Lower leg skin (tissue), 4 donors: ENCODE measurements around the gene AK8. TPM values are rescaled to one million over a fixed set of nuclear protein-coding genes. Genes with fewer than 3 reads are reported as not detected.

ENCODE experiments used
- DNase-seq, 2 donors: peaks; one replicate each; pipeline ENCODE4 v3.0.0-alpha.2; 2019; ENCODE audit warnings: low spot score in 2 of 2
- H3K4me3 ChIP-seq: fragments of 200-600 bp; sonication (generic); 2 replicates; pipeline ENCODE4 v1.5.1; 2017; ENCODE audit warnings: mild to moderate bottlenecking, low read depth; ENCODE audit not compliant: poor library complexity, severe bottlenecking
- CTCF ChIP-seq, 3 donors: fragments of 450-650 bp; IDR thresholded peaks; one replicate each; pipeline ENCODE4 v1.5.1; 2016; ENCODE audit warnings: antibody characterized with exemption in 3 of 3, mild to moderate bottlenecking in 3 of 3, moderate library complexity in 2 of 3
- POLR2A ChIP-seq, 2 donors: fragments of 450-650 bp; IDR thresholded peaks; one replicate each; pipeline ENCODE4 v1.6.1; 2016 to 2017; ENCODE audit warnings: antibody characterized with exemption in 2 of 2, mild to moderate bottlenecking in 1 of 2, moderate library complexity in 1 of 2
- WGBS, 2 donors: methylation state at CpG; one replicate each; pipeline ENCODE4 v1.1.5; 2018; 5-methylcytosine and 5-hydroxymethylcytosine counted together
- intact Hi-C: fragments of 100-400 bp; cut with DNase I; formaldehyde crosslinking; loops from one replicate; pipeline ENCODE4 v1.15.0; 2023; ENCODE audit warnings: low total_unique reads
- total RNA-seq, 4 donors: library from RNA; depleted of rRNA; stranded (reverse); fragments of >200 nt; gene quantifications; one replicate each; pipeline ENCODE4 v1.1.0, GENCODE V29; 2016

The AK8 gene
- total RNA-seq, 4 donors from 2014 or later = 1.4 to 5.5 (median 2.0) TPM

GRCh38 chr9:132875159-132875558 is 2.9 kb downstream of the AK8 start:
- intact Hi-C loops = no loop called here
- TF ChIP-seq CTCF (IDR thresholded peaks at IDR 0.05) (no peak), POLR2A (IDR thresholded peaks at IDR 0.05) (no peak)
- no peak overlapping the region for H3K4me3 ChIP-seq
- no peak for DNase-seq
- WGBS, 2 donors = 78 to 92% methylated on average over 1 to 3 of the region's 5 CpGs

- no peak for DNase-seq
- no peak overlapping the region for H3K4me3 ChIP-seq
- TF ChIP-seq POLR2A (IDR thresholded peaks at IDR 0.05) (no peak), CTCF (IDR thresholded peaks at IDR 0.05) (no peak)
- 82 to 87% methylated on average over 7 of the region's 7 CpGs for WGBS, 2 donors
- intact Hi-C loops = no loop called here
Observed at GRCh38 chr9:132873403-132873802, 4.7 kb downstream of the AK8 start.

- WGBS, 2 donors = 89 to 92% methylated on average over 8 to 9 of the region's 9 CpGs
- TF ChIP-seq POLR2A (IDR thresholded peaks at IDR 0.05) (no peak), CTCF (IDR thresholded peaks at IDR 0.05) (no peak)
- H3K4me3 ChIP-seq = no peak overlapping the region
- no peak for DNase-seq
- intact Hi-C loops = no loop called here
Observed at GRCh38 chr9:132869266-132869665, 8.8 kb downstream of the AK8 start.

GRCh38 chr9:132866898-132867297 is 11.2 kb downstream of the AK8 start:
- no peak for TF ChIP-seq POLR2A (IDR thresholded peaks at IDR 0.05)
- no peak for TF ChIP-seq CTCF (IDR thresholded peaks at IDR 0.05)
- no peak for DNase-seq
- intact Hi-C loops = no loop called here
- H3K4me3 ChIP-seq = no peak overlapping the region
- 89 to 90% methylated on average over 8 of the region's 8 CpGs for WGBS, 2 donors

GRCh38 chr9:132864691-132865090 is 13.4 kb downstream of the AK8 start:
- intact Hi-C loops = no loop called here

More at GRCh38 chr9:132864691-132865090, 13.4 kb downstream of the AK8 start:
- 59 to 64% methylated on average over 8 of the region's 8 CpGs for whole genome bisulfite sequencing, 2 donors
- DNase-seq = no peak
- no peak overlapping the region for H3K4me3 ChIP-seq
- TF ChIP-seq CTCF (IDR thresholded peaks at IDR 0.05) (no peak), POLR2A (IDR thresholded peaks at IDR 0.05) (no peak)
